ENCODE results near the gene SPTAN1.

The SPTAN1 gene

DNA sequence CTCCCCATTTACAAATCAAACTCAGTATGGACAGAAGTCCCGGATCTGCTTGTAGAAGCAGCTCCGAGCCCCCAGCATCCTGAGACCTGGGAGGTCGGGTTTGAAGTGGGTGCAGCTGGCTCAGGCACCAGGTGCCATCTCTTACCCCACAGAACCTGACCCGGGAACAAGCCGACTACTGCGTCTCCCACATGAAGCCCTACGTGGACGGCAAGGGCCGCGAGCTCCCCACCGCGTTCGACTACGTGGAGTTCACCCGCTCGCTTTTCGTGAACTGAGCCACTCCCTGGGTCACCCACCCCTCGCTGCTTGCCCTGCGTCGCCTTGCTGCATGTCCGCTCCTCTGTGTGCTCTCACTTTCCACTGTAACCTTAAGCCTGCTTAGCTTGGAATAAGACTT is 80.7 kb downstream of the SPTAN1 start:
- ChIA-PET CTCF (no interaction called here), POLR2A (no interaction called here)
- DNase-seq (ENCODE audit: extremely low spot score), result no peak
- no peak for TF ChIP-seq TARDBP (IDR thresholded peaks at IDR 0.05)
- TF ChIP-seq, protein P1, sequence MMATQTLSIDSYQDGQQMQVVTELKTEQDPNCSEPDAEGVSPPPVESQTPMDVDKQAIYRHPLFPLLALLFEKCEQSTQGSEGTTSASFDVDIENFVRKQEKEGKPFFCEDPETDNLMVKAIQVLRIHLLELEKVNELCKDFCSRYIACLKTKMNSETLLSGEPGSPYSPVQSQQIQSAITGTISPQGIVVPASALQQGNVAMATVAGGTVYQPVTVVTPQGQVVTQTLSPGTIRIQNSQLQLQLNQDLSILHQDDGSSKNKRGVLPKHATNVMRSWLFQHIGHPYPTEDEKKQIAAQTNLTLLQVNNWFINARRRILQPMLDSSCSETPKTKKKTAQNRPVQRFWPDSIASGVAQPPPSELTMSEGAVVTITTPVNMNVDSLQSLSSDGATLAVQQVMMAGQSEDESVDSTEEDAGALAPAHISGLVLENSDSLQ (IDR thresholded peaks at IDR 0.05), result no peak
- TF ChIP-seq SP1 (IDR thresholded peaks at IDR 0.05), result no peak
- TF ChIP-seq L3MBTL2 (conservative IDR thresholded peaks at IDR 0.05), result no peak
- no peak for TF ChIP-seq FOXA1 (IDR thresholded peaks at IDR 0.05)
- TF ChIP-seq HDGF (IDR thresholded peaks at IDR 0.05; ENCODE audit: borderline replicate concordance), result no peak
- no peak for TF ChIP-seq SUZ12 (IDR thresholded peaks at IDR 0.05)
- no peak for TF ChIP-seq FOXK2 (IDR thresholded peaks at IDR 0.05)
- TF ChIP-seq LEF1 (IDR thresholded peaks at IDR 0.05; ENCODE audit: borderline replicate concordance), result no peak
- no peak for TF ChIP-seq ELF4 (IDR thresholded peaks at IDR 0.05)
- TF ChIP-seq NFRKB (IDR thresholded peaks at IDR 0.05), result no peak
- no peak for TF ChIP-seq ARNT (IDR thresholded peaks at IDR 0.05)
- no peak for TF ChIP-seq BHLHE40 (IDR thresholded peaks at IDR 0.05; ENCODE audit: borderline replicate concordance)
- no peak for TF ChIP-seq FOXM1 (IDR thresholded peaks at IDR 0.05; ENCODE audit: borderline replicate concordance)
- no peak for TF ChIP-seq ZNF384 (IDR thresholded peaks at IDR 0.05)
- TF ChIP-seq CTBP1 (IDR thresholded peaks at IDR 0.05; ENCODE audit: borderline replicate concordance), result no peak

DNA sequence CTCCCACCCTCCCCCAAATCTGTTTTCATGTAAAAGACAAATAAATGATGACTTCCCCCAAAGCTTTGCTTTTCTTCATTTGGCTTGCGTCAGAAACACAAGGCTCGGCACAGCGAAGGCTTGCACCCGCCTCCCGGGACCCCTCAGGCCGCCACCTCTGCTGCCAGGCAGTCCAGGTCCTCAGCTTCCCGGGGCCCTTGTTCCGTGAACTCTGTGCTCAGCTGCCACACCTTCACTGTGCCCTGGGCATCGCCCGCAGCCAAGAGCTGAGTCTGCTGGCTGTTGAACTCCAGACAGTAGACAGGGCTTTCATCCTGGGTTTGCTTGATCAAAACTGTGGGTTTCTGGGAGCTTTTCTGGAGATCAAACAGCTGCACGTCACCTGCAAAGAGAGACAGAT is 81.2 kb downstream of the SPTAN1 start:
- no peak for DNase-seq (ENCODE audit: extremely low spot score)
- TF ChIP-seq BHLHE40 (IDR thresholded peaks at IDR 0.05; ENCODE audit: borderline replicate concordance), result no peak
- TF ChIP-seq, protein P1 (IDR thresholded peaks at IDR 0.05), result no peak
- CTCF ChIA-PET, result no interaction called here
- POLR2A ChIA-PET, result no interaction called here

DNA sequence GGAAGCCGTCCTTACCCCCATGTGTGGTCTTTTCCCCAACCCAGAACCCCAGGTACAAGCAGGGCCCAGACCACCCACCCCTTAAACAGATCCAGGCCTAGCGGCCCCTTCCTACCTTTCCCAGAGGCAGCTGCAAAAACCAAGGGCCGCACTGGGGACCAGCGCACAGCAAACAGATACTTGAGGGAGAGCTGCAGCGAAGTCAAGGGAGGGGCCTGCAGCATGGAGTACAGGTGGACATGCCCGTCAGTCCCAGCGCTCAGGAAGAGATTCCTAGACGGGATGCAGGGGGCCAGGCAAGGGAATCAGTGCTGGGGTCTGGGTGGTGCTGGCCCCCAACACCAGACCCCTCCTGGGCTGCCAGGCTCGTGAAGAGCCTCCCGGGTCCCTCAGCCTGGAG is 81.7 kb downstream of the SPTAN1 start:
- TF ChIP-seq TARDBP (IDR thresholded peaks at IDR 0.05), result no peak
- TF ChIP-seq SUZ12 (IDR thresholded peaks at IDR 0.05), result no peak
- no peak for TF ChIP-seq ARNT (IDR thresholded peaks at IDR 0.05)
- TF ChIP-seq FOXM1 (IDR thresholded peaks at IDR 0.05; ENCODE audit: borderline replicate concordance), result no peak
- no peak for TF ChIP-seq FOXA1 (IDR thresholded peaks at IDR 0.05)
- TF ChIP-seq HDGF (IDR thresholded peaks at IDR 0.05; ENCODE audit: borderline replicate concordance), result no peak
- no peak for TF ChIP-seq LEF1 (IDR thresholded peaks at IDR 0.05; ENCODE audit: borderline replicate concordance)
- no peak for TF ChIP-seq CTBP1 (IDR thresholded peaks at IDR 0.05; ENCODE audit: borderline replicate concordance)
- TF ChIP-seq ZNF384 (IDR thresholded peaks at IDR 0.05), result no peak
- no peak for TF ChIP-seq SP1 (IDR thresholded peaks at IDR 0.05)
- no peak for TF ChIP-seq L3MBTL2 (conservative IDR thresholded peaks at IDR 0.05)
- no peak for TF ChIP-seq NFRKB (IDR thresholded peaks at IDR 0.05)
- TF ChIP-seq FOXK2 (IDR thresholded peaks at IDR 0.05), result no peak
- TF ChIP-seq BHLHE40 (IDR thresholded peaks at IDR 0.05; ENCODE audit: borderline replicate concordance), result no peak
- TF ChIP-seq, protein P1 (IDR thresholded peaks at IDR 0.05), result no peak
- no peak for TF ChIP-seq ELF4 (IDR thresholded peaks at IDR 0.05)
- no peak for DNase-seq (ENCODE audit: extremely low spot score)
- CTCF ChIA-PET, result no interaction called here
- POLR2A ChIA-PET, result no interaction called here

DNA sequence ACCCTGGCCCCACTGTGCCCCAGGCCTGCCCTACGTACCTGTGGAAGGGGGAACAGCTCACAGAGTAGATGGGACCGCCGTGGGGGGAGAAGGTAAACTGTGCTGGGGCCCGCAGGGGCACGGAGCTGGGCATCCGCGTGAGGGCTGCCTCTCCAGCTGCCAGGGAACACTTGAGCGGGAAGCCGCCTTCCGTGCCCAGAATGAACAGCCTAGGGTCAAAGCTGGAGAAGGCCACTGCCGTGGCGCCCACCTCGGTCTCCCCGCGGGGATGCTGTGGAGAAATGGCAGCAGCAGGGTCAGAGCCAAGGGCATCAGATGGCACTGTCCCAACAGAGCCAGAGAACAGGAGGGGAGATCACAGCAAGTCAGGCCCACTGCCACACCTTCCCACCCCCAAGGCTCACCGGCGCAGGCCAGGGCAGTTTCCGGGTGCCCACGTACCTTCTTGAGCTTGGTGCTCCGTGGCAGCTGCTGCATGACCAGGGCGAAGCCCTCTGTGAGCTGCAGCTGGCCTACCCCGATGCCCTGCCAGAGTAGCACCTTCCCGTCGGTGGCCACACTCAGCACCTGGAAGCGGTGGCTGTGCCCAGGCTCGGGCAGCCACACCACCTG is 82.4 kb downstream of the SPTAN1 start:
- TF ChIP-seq BHLHE40 (IDR thresholded peaks at IDR 0.05; ENCODE audit: borderline replicate concordance), result no peak
- no peak for TF ChIP-seq FOXK2 (IDR thresholded peaks at IDR 0.05)
- no peak for TF ChIP-seq ELF4 (IDR thresholded peaks at IDR 0.05)
- TF ChIP-seq, protein P1 (IDR thresholded peaks at IDR 0.05), result no peak
- TF ChIP-seq CTBP1 (IDR thresholded peaks at IDR 0.05; ENCODE audit: borderline replicate concordance), result no peak
- TF ChIP-seq FOXM1 (IDR thresholded peaks at IDR 0.05; ENCODE audit: borderline replicate concordance), result no peak
- TF ChIP-seq TARDBP (IDR thresholded peaks at IDR 0.05), result no peak
- TF ChIP-seq SP1 (IDR thresholded peaks at IDR 0.05), result no peak
- TF ChIP-seq LEF1 (IDR thresholded peaks at IDR 0.05; ENCODE audit: borderline replicate concordance), result no peak
- TF ChIP-seq NFRKB (IDR thresholded peaks at IDR 0.05), result no peak
- TF ChIP-seq HDGF (IDR thresholded peaks at IDR 0.05; ENCODE audit: borderline replicate concordance), result no peak
- no peak for TF ChIP-seq L3MBTL2 (conservative IDR thresholded peaks at IDR 0.05)
- TF ChIP-seq SUZ12 (IDR thresholded peaks at IDR 0.05), result no peak
- no peak for TF ChIP-seq FOXA1 (IDR thresholded peaks at IDR 0.05)
- POLR2A ChIA-PET, result no interaction called here

DNA sequence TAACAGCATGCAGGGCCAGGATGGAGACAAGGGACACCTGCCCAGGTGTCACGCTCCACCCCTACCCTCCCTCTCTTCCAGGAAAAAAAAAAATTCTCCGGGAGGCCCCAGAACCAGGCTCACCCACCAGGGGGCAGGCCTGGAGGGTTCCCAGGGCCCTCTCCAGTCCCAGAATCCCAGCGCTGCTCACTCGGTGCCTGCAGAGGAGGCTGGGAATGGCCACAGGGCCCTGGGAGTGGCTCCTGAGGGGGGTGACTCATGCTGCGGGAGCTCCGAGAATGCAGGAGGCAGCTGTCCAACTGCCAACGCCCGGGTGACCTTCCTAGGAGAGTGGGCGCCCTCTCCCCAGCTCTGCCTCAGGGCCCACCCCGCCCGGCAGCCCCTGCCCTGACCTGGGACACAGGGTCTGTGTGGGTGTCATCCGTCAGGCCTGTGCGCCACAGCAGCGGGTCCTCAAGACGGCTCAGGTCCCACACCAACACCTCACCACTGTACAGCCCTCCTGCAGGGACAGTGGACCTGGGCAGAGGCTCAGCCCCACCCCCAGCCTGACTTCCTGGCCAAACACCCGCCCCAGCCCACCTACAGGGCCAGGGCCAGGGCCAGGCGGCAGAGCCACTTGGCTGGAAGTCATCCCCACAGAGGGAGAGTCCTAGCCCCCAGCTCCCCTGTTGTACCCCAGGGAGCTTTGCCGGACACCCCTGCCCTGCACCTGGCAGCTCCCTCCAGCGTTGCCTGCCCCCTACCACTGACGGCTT is 83.1 kb downstream of the SPTAN1 start:
- CTCF ChIA-PET, result interaction anchor here (0.6 to 1.0 kb wide), 5 partner anchors 10 to 386 kb away, joined by 3 to 4 read pairs (median 3); partner anchors contain the start of gene PKN3
- POLR2A ChIA-PET, result interaction anchor here (0.6 to 1.3 kb wide), 2 partner anchors 49 to 80 kb away, joined by 3 read pairs; no protein-coding TSS in a partner anchor
- TF ChIP-seq ZNF384 (IDR thresholded peaks at IDR 0.05), result peak; percentile 73; the same call in 1 of the 2 replicates
- no peak for TF ChIP-seq HDGF (IDR thresholded peaks at IDR 0.05; ENCODE audit: borderline replicate concordance)
- no peak for TF ChIP-seq LEF1 (IDR thresholded peaks at IDR 0.05; ENCODE audit: borderline replicate concordance)
- TF ChIP-seq L3MBTL2 (conservative IDR thresholded peaks at IDR 0.05), result no peak
- DNase-seq (ENCODE audit: extremely low spot score), result peak; percentile 79

More for the DNA sequence above, 82.4 kb downstream of the SPTAN1 start:
- DNase-seq (ENCODE audit: extremely low spot score), result no peak
- CTCF ChIA-PET, result interaction anchor here (1.0 kb wide), 2 partner anchors 11 to 24 kb away, joined by 3 read pairs; no protein-coding TSS in a partner anchor
